CD4-positive, alpha-beta T cell treated with Interleukin-12 subunit alpha and Interleukin-12 subunit beta, for 1 hour (primary cell): ENCODE measurements around the gene NCOA7.
"Not testable (repeated sequence)": the region's sequence is repeated elsewhere in the genome, so short reads cannot be mapped to it uniquely, and the experiment has no call there.

ENCODE experiments used
- DNase-seq: peaks from one replicate; pipeline ENCODE4 v3.0.0-alpha.2; 2020

Gene NCOA7

GRCh38 chr6:125924169-125924568, 133.4 kb downstream of the NCOA7 start:
- DNase-seq = no peak

GRCh38 chr6:125924697-125925358, 134.1 kb downstream of the NCOA7 start:
- no peak for DNase-seq

GRCh38 chr6:125926711-125927110, 136.0 kb downstream of the NCOA7 start:
- DNase-seq = no peak

- DNase-seq = no peak
Measured at GRCh38 chr6:125927761-125928160, 137.0 kb downstream of the NCOA7 start.

- no peak for DNase-seq
Measured at GRCh38 chr6:125930765-125931418, 140.1 kb downstream of the NCOA7 start.

- no peak for DNase-seq
Measured at GRCh38 chr6:125931733-125932450, 141.1 kb downstream of the NCOA7 start.

GRCh38 chr6:125932451-125932795, 141.7 kb downstream of the NCOA7 start:
- DNase-seq = no peak

GRCh38 chr6:125935520-125935919, 144.8 kb downstream of the NCOA7 start:
- not testable (repeated sequence) for DNase-seq

- DNase-seq = no peak
Measured at GRCh38 chr6:125939026-125939425, 148.3 kb downstream of the NCOA7 start.

GRCh38 chr6:125939791-125940190, 149.0 kb downstream of the NCOA7 start:
- no peak for DNase-seq

GRCh38 chr6:125940247-125941041, 149.7 kb downstream of the NCOA7 start:
- no peak for DNase-seq

GRCh38 chr6:125942672-125943527, 152.1 kb downstream of the NCOA7 start:
- DNase-seq = no peak

- DNase-seq = no peak
Measured at GRCh38 chr6:125943528-125944433, 153.0 kb downstream of the NCOA7 start.

GRCh38 chr6:125944434-125944816, 153.7 kb downstream of the NCOA7 start:
- no peak for DNase-seq

GRCh38 chr6:125944896-125945295, 154.1 kb downstream of the NCOA7 start:
- no peak for DNase-seq

GRCh38 chr6:125945378-125946141, 154.8 kb downstream of the NCOA7 start:
- DNase-seq = no peak

GRCh38 chr6:125947615-125948014, 156.9 kb downstream of the NCOA7 start:
- DNase-seq = no peak

GRCh38 chr6:125948455-125948854, 157.7 kb downstream of the NCOA7 start:
- no peak for DNase-seq

- no peak for DNase-seq
Measured at GRCh38 chr6:125949069-125949468, 158.3 kb downstream of the NCOA7 start.

- DNase-seq = no peak
Measured at GRCh38 chr6:125950293-125950692, 159.5 kb downstream of the NCOA7 start.
